CD4-positive, alpha-beta T cell (primary cell): ENCODE measurements around the gene MADCAM1. TPM values are rescaled to one million over a fixed set of nuclear protein-coding genes. Genes with fewer than 3 reads are reported as not detected.

Experiments used
- ATAC-seq: fragments of 200-7000 bp; cut with Tn5 transposase; one replicate; pipeline ENCODE4 v1.10.0; 2022; ENCODE audit warnings: mild to moderate bottlenecking; ENCODE audit not compliant: poor library complexity
- CTCF ChIA-PET: fragments of 350-600 bp; sonication (Branson Sonifier 250); formaldehyde crosslinking; loops from one replicate; lab custom pipeline; 2021; ENCODE audit warnings: antibody characterized with exemption, inconsistent platforms; lab: Charles Lee
- POLR2A ChIA-PET: fragments of 350-600 bp; sonication (Branson Sonifier 250); formaldehyde crosslinking; loops from one replicate; lab custom pipeline; 2021; ENCODE audit warnings: antibody characterized with exemption, inconsistent platforms; lab: Charles Lee
- DNase-seq, 14 experiments: peaks; one replicate each; pipeline ENCODE4 v3.0.0-alpha.2; 2013 to 2020; ENCODE audit warnings: mixed read lengths in 2 of 14
- H3K27ac ChIP-seq, 2 donors: one replicate each; pipeline versions ENCODE4 v1.5.1 to v1.7.0; 2013; ENCODE audit warnings: low read length in 2 of 2, low read depth in 1 of 2, mild to moderate bottlenecking in 1 of 2
- H3K27me3 ChIP-seq, 2 experiments: 1 replicate in 1 of 2; 2 replicates in 1 of 2; pipeline versions ENCODE4 v1.6.1 to v1.7.0; 2013; ENCODE audit warnings: low read length in 2 of 2, control low read depth in 1 of 2, mild to moderate bottlenecking in 1 of 2, moderate library complexity in 1 of 2; ENCODE audit not compliant: insufficient read depth in 2 of 2, control insufficient read depth in 1 of 2
- H3K36me3 ChIP-seq: one replicate; pipeline ENCODE4 v1.6.1; 2013; ENCODE audit warnings: low read length, control low read depth; ENCODE audit not compliant: insufficient read depth
- H3K4me1 ChIP-seq: one replicate; pipeline ENCODE4 v1.6.1; 2013; ENCODE audit warnings: low read length, control low read depth; ENCODE audit not compliant: insufficient read depth
- H3K4me3 ChIP-seq: one replicate; pipeline ENCODE4 v1.5.1; 2013; ENCODE audit warnings: mild to moderate bottlenecking, low read length, moderate library complexity
- H3K9me3 ChIP-seq, 2 experiments: 1 replicate in 1 of 2; 2 replicates in 1 of 2; pipeline versions ENCODE4 v1.6.1 to v1.7.0; 2013; ENCODE audit warnings: low read length in 2 of 2, mild to moderate bottlenecking in 2 of 2, control low read depth in 1 of 2, moderate library complexity in 1 of 2; ENCODE audit not compliant: control insufficient read depth in 1 of 2, insufficient read depth in 1 of 2
- H3K27ac Mint-ChIP-seq: one replicate; pipeline ENCODE4 v1.8.0; 2020; ENCODE audit warnings: mixed read lengths
- H3K27me3 Mint-ChIP-seq: one replicate; pipeline ENCODE4 v1.8.0; 2021; ENCODE audit warnings: mixed read lengths
- H3K36me3 Mint-ChIP-seq: one replicate; pipeline ENCODE4 v1.8.0; 2021; ENCODE audit warnings: low read depth, mixed read lengths
- H3K4me1 Mint-ChIP-seq: one replicate; pipeline ENCODE4 v1.8.0; 2021; ENCODE audit warnings: low read depth, mixed read lengths
- H3K4me3 Mint-ChIP-seq: one replicate; pipeline ENCODE4 v1.8.0; 2020; ENCODE audit warnings: mild to moderate bottlenecking, mixed read lengths
- H3K9me3 Mint-ChIP-seq: one replicate; pipeline ENCODE4 v1.8.0; 2020; ENCODE audit warnings: mixed read lengths
- intact Hi-C, 2 experiments: fragments of 100-400 bp; cut with DNase I in 1 of 2; cut with micrococcal nuclease in 1 of 2; formaldehyde crosslinking; loops; one replicate each; pipeline versions ENCODE4 v1.15.1 to v1.9.0; 2023 to 2025; cut with DNase I, micrococcal nuclease
- total RNA-seq, 174 experiments: library from RNA in 2 of 174; stranded (reverse) in 2 of 174; gene quantifications; one replicate each; pipeline ENCODE4 v1.2.3 and lab custom pipeline; 2021 to 2026
- TF ChIP-seq, protein P1 (sequence below): fragments of 200-600 bp; IDR thresholded peaks from one replicate; pipeline ENCODE4 v1.8.0; 2022; ENCODE audit warnings: antibody characterized with exemption, mild to moderate bottlenecking

The MADCAM1 gene
- total RNA-seq, 2 experiments from 2014 or later = 0.20 to 0.91 TPM

DNA sequence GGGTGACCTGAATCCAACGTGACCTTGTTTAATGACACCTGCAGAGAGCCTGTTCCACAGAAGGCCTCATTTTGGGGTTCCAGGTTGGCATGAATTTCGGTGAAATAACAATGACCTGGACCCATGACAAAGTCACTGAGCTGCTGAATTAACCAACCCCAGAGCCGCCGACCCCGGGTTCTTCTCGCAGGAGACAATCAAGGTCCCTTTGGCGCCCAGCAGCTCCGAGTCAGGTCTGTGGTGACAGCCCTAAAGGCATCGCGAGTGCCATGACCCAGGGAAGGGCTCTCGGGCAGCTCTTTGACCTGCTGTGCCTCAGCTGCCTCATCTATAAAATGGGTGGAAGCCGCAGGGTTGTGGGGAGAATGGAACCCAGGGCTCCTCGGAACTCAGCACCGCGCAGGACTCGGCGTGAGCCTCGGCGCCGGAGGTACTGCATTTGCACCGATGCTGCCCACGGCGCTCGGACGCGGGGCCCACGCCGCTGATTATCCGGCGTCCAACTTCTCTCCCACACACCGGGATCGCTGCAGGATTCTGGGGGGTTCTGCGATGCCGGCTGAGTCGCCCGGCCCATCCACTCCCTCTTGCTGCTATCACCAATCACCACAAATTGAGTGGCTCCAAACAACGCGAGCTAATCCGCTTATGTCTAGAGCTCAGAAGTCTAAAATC is 41.1 kb upstream of the MADCAM1 start:
- no peak for DNase-seq
- H3K27me3 Mint-ChIP-seq = peaks cover 7% of the 10 kb centered on the region
- H3K27ac ChIP-seq = no peak overlapping the region
- peaks cover 9 to 14% of the 10 kb centered on the region in 2 experiments for H3K27me3 ChIP-seq
- H3K36me3 Mint-ChIP-seq = no peaks in the 10 kb centered on the region
- ChIA-PET POLR2A (no interaction called here), CTCF (no interaction called here)
- no peak overlapping the region for H3K4me3 Mint-ChIP-seq
- intact Hi-C loops = no loop called here
- no peaks in the 10 kb centered on the region for H3K9me3 Mint-ChIP-seq
- H3K4me1 Mint-ChIP-seq = peaks cover 5% of the 10 kb centered on the region
- H3K27ac Mint-ChIP-seq = no peak overlapping the region
- TF ChIP-seq, protein P1, sequence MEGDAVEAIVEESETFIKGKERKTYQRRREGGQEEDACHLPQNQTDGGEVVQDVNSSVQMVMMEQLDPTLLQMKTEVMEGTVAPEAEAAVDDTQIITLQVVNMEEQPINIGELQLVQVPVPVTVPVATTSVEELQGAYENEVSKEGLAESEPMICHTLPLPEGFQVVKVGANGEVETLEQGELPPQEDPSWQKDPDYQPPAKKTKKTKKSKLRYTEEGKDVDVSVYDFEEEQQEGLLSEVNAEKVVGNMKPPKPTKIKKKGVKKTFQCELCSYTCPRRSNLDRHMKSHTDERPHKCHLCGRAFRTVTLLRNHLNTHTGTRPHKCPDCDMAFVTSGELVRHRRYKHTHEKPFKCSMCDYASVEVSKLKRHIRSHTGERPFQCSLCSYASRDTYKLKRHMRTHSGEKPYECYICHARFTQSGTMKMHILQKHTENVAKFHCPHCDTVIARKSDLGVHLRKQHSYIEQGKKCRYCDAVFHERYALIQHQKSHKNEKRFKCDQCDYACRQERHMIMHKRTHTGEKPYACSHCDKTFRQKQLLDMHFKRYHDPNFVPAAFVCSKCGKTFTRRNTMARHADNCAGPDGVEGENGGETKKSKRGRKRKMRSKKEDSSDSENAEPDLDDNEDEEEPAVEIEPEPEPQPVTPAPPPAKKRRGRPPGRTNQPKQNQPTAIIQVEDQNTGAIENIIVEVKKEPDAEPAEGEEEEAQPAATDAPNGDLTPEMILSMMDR = no peak
- ATAC-seq = no peak
- peaks cover 8% of the 10 kb centered on the region for H3K4me1 ChIP-seq
- H3K9me3 ChIP-seq = peaks cover 0 to 28% of the 10 kb centered on the region in 2 experiments
- no peak overlapping the region for H3K4me3 ChIP-seq
- no peaks in the 10 kb centered on the region for H3K36me3 ChIP-seq

DNA sequence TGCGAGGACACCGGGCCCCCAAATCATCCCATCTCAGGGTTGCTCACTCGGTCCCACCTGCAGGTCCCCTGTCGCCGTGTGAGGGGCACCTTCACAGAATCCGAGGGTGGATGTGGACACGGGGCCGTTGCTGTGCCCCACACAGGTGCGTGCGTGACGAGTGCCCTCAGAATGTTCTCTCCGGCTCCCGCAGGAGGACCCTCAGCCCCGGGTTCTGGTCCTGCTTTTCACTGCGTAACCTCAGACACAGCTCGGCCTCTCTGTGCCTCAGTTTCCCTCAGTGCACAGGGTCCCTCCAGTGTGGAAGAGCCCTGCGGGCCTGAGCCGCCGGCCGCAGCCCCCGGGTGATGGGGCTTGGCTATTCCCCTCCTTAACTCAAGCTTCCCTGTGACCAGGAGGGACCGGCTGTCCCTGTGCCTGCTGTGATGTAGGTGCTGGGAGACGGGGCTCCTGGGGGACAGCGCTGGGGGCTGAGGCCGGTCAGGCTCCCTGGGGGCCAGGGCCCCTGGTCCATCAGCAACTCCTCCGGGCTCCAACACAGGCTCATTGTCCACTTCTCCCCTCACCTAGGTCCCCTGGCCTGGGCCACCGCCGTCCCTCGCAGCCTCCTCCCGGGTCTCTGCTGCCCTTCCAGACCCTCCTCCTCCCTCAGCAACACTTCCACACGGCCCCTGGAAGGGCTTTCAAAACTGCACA is 40.3 kb upstream of the MADCAM1 start:
- H3K4me3 ChIP-seq = no peak overlapping the region
- Mint-ChIP-seq H3K4me1 (peaks cover 5% of the 10 kb centered on the region), H3K36me3 (no peaks in the 10 kb centered on the region), H3K27ac (no peak overlapping the region), H3K9me3 (no peaks in the 10 kb centered on the region), H3K27me3 (peaks cover 7% of the 10 kb centered on the region), H3K4me3 (no peak overlapping the region)
- peaks cover 0 to 20% of the 10 kb centered on the region in 2 experiments for H3K9me3 ChIP-seq
- peaks cover 9 to 14% of the 10 kb centered on the region in 2 experiments for H3K27me3 ChIP-seq
- H3K36me3 ChIP-seq = no peaks in the 10 kb centered on the region
- ChIA-PET POLR2A (no interaction called here), CTCF (no interaction called here)
- TF ChIP-seq, protein P1 = no peak
- no peak for DNase-seq
- no peak overlapping the region for H3K27ac ChIP-seq
- no peak for ATAC-seq
- H3K4me1 ChIP-seq = peaks cover 8% of the 10 kb centered on the region
- intact Hi-C loops = no loop called here

DNA sequence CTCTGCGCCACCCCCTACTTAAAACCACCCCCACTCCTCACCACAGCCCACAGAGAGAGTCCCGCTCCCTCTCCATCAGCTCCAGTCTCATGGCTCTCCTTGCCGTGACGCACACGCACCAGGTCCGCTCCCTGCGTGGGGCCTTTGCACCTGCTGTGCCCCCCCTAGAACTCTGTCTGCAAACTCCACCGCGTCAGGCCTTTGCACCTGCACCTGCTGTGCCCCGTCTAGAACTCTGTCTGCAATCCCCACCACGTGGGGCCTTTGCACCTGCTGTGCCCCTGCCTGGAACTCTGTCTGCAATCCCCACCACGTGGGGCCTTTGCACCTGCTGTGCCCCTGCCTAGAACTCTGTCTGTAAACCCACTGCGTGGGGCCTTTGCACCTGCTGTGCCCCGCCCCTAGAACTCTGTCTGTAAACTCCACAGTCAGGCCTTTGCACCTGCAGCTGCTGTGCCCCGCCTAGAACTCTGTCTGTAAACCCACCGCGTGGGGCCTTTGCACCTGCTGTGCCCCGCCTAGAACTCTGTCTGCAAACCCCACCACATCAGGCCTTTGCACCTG is 39.7 kb upstream of the MADCAM1 start:
- H3K9me3 Mint-ChIP-seq = no peaks in the 10 kb centered on the region
- Histone ChIP-seq H3K4me3 (no peak overlapping the region), H3K9me3 (peaks cover 0 to 17% of the 10 kb centered on the region in 2 experiments), H3K4me1 (peaks cover 13% of the 10 kb centered on the region), H3K27ac (no peak overlapping the region), H3K27me3 (peaks cover 14 to 20% of the 10 kb centered on the region in 2 experiments), H3K36me3 (no peaks in the 10 kb centered on the region)
- TF ChIP-seq, protein P1 = no peak
- no peak for DNase-seq
- no peak overlapping the region for H3K4me3 Mint-ChIP-seq
- ChIA-PET CTCF (no interaction called here), POLR2A (no interaction called here)
- ATAC-seq = no peak
- no peaks in the 10 kb centered on the region for H3K36me3 Mint-ChIP-seq
- intact Hi-C loops = no loop called here
- H3K4me1 Mint-ChIP-seq = peaks cover 5% of the 10 kb centered on the region
- H3K27ac Mint-ChIP-seq = no peak overlapping the region
- H3K27me3 Mint-ChIP-seq = peaks cover 10% of the 10 kb centered on the region
